CD4-positive, alpha-beta T cell (primary cell): ENCODE measurements around the gene RUNX1. TPM values are rescaled to one million over a fixed set of nuclear protein-coding genes. Genes with fewer than 3 reads are reported as not detected.

Experiments used
- ATAC-seq: fragments of 200-7000 bp; cut with Tn5 transposase; one replicate; pipeline ENCODE4 v1.10.0; 2022; ENCODE audit warnings: mild to moderate bottlenecking; ENCODE audit not compliant: poor library complexity
- CTCF ChIA-PET: fragments of 350-600 bp; sonication (Branson Sonifier 250); formaldehyde crosslinking; loops from one replicate; lab custom pipeline; 2021; ENCODE audit warnings: antibody characterized with exemption, inconsistent platforms; lab: Charles Lee
- POLR2A ChIA-PET: fragments of 350-600 bp; sonication (Branson Sonifier 250); formaldehyde crosslinking; loops from one replicate; lab custom pipeline; 2021; ENCODE audit warnings: antibody characterized with exemption, inconsistent platforms; lab: Charles Lee
- DNase-seq, 14 experiments: peaks; one replicate each; pipeline ENCODE4 v3.0.0-alpha.2; 2013 to 2020; ENCODE audit warnings: mixed read lengths in 2 of 14
- H3K27ac ChIP-seq, 2 donors: one replicate each; pipeline versions ENCODE4 v1.5.1 to v1.7.0; 2013; ENCODE audit warnings: low read length in 2 of 2, low read depth in 1 of 2, mild to moderate bottlenecking in 1 of 2
- H3K27me3 ChIP-seq, 2 experiments: 1 replicate in 1 of 2; 2 replicates in 1 of 2; pipeline versions ENCODE4 v1.6.1 to v1.7.0; 2013; ENCODE audit warnings: low read length in 2 of 2, control low read depth in 1 of 2, mild to moderate bottlenecking in 1 of 2, moderate library complexity in 1 of 2; ENCODE audit not compliant: insufficient read depth in 2 of 2, control insufficient read depth in 1 of 2
- H3K36me3 ChIP-seq: one replicate; pipeline ENCODE4 v1.6.1; 2013; ENCODE audit warnings: low read length, control low read depth; ENCODE audit not compliant: insufficient read depth
- H3K4me1 ChIP-seq: one replicate; pipeline ENCODE4 v1.6.1; 2013; ENCODE audit warnings: low read length, control low read depth; ENCODE audit not compliant: insufficient read depth
- H3K4me3 ChIP-seq: one replicate; pipeline ENCODE4 v1.5.1; 2013; ENCODE audit warnings: mild to moderate bottlenecking, low read length, moderate library complexity
- H3K9me3 ChIP-seq, 2 experiments: 1 replicate in 1 of 2; 2 replicates in 1 of 2; pipeline versions ENCODE4 v1.6.1 to v1.7.0; 2013; ENCODE audit warnings: low read length in 2 of 2, mild to moderate bottlenecking in 2 of 2, control low read depth in 1 of 2, moderate library complexity in 1 of 2; ENCODE audit not compliant: control insufficient read depth in 1 of 2, insufficient read depth in 1 of 2
- H3K27ac Mint-ChIP-seq: one replicate; pipeline ENCODE4 v1.8.0; 2020; ENCODE audit warnings: mixed read lengths
- H3K27me3 Mint-ChIP-seq: one replicate; pipeline ENCODE4 v1.8.0; 2021; ENCODE audit warnings: mixed read lengths
- H3K36me3 Mint-ChIP-seq: one replicate; pipeline ENCODE4 v1.8.0; 2021; ENCODE audit warnings: low read depth, mixed read lengths
- H3K4me1 Mint-ChIP-seq: one replicate; pipeline ENCODE4 v1.8.0; 2021; ENCODE audit warnings: low read depth, mixed read lengths
- H3K4me3 Mint-ChIP-seq: one replicate; pipeline ENCODE4 v1.8.0; 2020; ENCODE audit warnings: mild to moderate bottlenecking, mixed read lengths
- H3K9me3 Mint-ChIP-seq: one replicate; pipeline ENCODE4 v1.8.0; 2020; ENCODE audit warnings: mixed read lengths
- CTCF ChIP-seq: fragments of 200-600 bp; IDR thresholded peaks from one replicate; pipeline ENCODE4 v1.8.0; 2022; ENCODE audit warnings: antibody characterized with exemption, mild to moderate bottlenecking
- intact Hi-C, 2 experiments: fragments of 100-400 bp; cut with DNase I in 1 of 2; cut with micrococcal nuclease in 1 of 2; formaldehyde crosslinking; loops; one replicate each; pipeline versions ENCODE4 v1.15.1 to v1.9.0; 2023 to 2025; cut with DNase I, micrococcal nuclease
- total RNA-seq, 174 experiments: library from RNA in 2 of 174; stranded (reverse) in 2 of 174; gene quantifications; one replicate each; pipeline ENCODE4 v1.2.3 and lab custom pipeline; 2021 to 2026

The RUNX1 gene
- total RNA-seq, 2 experiments from 2014 or later: 71.7 to 74.3 TPM

- intact Hi-C loops: no loop called here
- H3K4me1 Mint-ChIP-seq: no peaks in the 10 kb centered on the region
- peaks cover 0 to 8% of the 10 kb centered on the region in 2 experiments for H3K9me3 ChIP-seq
- DNase-seq (no peak), ATAC-seq (no peak)
- H3K36me3 Mint-ChIP-seq: peaks cover 92% of the 10 kb centered on the region
- no peaks in the 10 kb centered on the region for H3K4me1 ChIP-seq
- H3K27me3 ChIP-seq: no peaks in the 10 kb centered on the region
- H3K27ac ChIP-seq: no peak overlapping the region
- H3K27ac Mint-ChIP-seq: peak overlapping the region; percentile 32
- no peak for TF ChIP-seq CTCF
- no peak overlapping the region for H3K4me3 ChIP-seq
- H3K4me3 Mint-ChIP-seq: no peak overlapping the region
- H3K36me3 ChIP-seq: peaks cover 76% of the 10 kb centered on the region
- ChIA-PET POLR2A (no interaction called here), CTCF (no interaction called here)
- H3K9me3 Mint-ChIP-seq: no peaks in the 10 kb centered on the region
- H3K27me3 Mint-ChIP-seq: no peaks in the 10 kb centered on the region
Measured at GRCh38 chr21:34794686-34795085, 254.4 kb downstream of the RUNX1 start.

- Histone ChIP-seq H3K4me3 (no peak overlapping the region), H3K27ac (no peak overlapping the region), H3K9me3 (peaks cover 0 to 8% of the 10 kb centered on the region in 2 experiments), H3K36me3 (peaks cover 71% of the 10 kb centered on the region), H3K27me3 (no peaks in the 10 kb centered on the region), H3K4me1 (no peaks in the 10 kb centered on the region)
- peaks cover 91% of the 10 kb centered on the region for H3K36me3 Mint-ChIP-seq
- H3K27ac Mint-ChIP-seq: no peak overlapping the region
- H3K4me1 Mint-ChIP-seq: no peaks in the 10 kb centered on the region
- intact Hi-C loops: no loop called here
- CTCF ChIA-PET: no interaction called here
- H3K4me3 Mint-ChIP-seq: no peak overlapping the region
- POLR2A ChIA-PET: no interaction called here
- DNase-seq (no peak), ATAC-seq (no peak)
- H3K9me3 Mint-ChIP-seq: no peaks in the 10 kb centered on the region
- no peaks in the 10 kb centered on the region for H3K27me3 Mint-ChIP-seq
- no peak for TF ChIP-seq CTCF
Measured at GRCh38 chr21:34793471-34793870, 255.6 kb downstream of the RUNX1 start.

- no peak for ATAC-seq
- peaks cover 82% of the 10 kb centered on the region for H3K36me3 Mint-ChIP-seq
- CTCF ChIA-PET: no interaction called here
- TF ChIP-seq CTCF: no peak
- POLR2A ChIA-PET: no interaction called here
- no peaks in the 10 kb centered on the region for H3K27me3 ChIP-seq
- no peak for DNase-seq
- no peak overlapping the region for H3K4me3 Mint-ChIP-seq
- no peaks in the 10 kb centered on the region for H3K4me1 Mint-ChIP-seq
- peaks cover 63% of the 10 kb centered on the region for H3K36me3 ChIP-seq
- H3K27ac Mint-ChIP-seq: no peak overlapping the region
- no peaks in the 10 kb centered on the region for H3K4me1 ChIP-seq
- intact Hi-C loops: no loop called here
- no peak overlapping the region for H3K27ac ChIP-seq
- peaks cover 0 to 11% of the 10 kb centered on the region in 2 experiments for H3K9me3 ChIP-seq
- H3K9me3 Mint-ChIP-seq: no peaks in the 10 kb centered on the region
- no peak overlapping the region for H3K4me3 ChIP-seq
- H3K27me3 Mint-ChIP-seq: no peaks in the 10 kb centered on the region
Measured at GRCh38 chr21:34792504-34793089, 256.5 kb downstream of the RUNX1 start.
